GM23338 (cell line): ENCODE results near the gene HIBADH. TPM values are rescaled to one million over a fixed set of nuclear protein-coding genes. Genes with fewer than 3 reads are reported as not detected.
A peak's percentile ranks its signal among the peaks of the same experiment; 100 is the strongest.

Source experiments
- ATAC-seq: fragments of 200-7000 bp; cut with Tn5 transposase; 3 replicates; pipeline ENCODE4 v1.9.1; 2020
- DNase-seq: peaks from one replicate; pipeline ENCODE4 v3.0.0-alpha.2; 2015; ENCODE audit warnings: low spot score
- H2AFZ ChIP-seq: fragments of 200-600 bp; sonication (generic); 2 replicates; pipeline ENCODE4 v1.8.0; 2016; ENCODE audit warnings: antibody characterized with exemption, mild to moderate bottlenecking, moderate library complexity
- H3F3A ChIP-seq: fragments of 200-600 bp; sonication (generic); replicated peaks from 2 replicates; pipeline ENCODE4 v1.8.0; 2017; ENCODE audit warnings: antibody characterized with exemption, mixed run types, low read depth
- H3K27ac ChIP-seq: fragments of 200-600 bp; sonication (generic); 2 replicates; pipeline ENCODE4 v1.6.1; 2016; ENCODE audit warnings: low read depth
- H3K27me3 ChIP-seq: fragments of 200-600 bp; sonication (generic); 2 replicates; pipeline ENCODE4 v1.8.0; 2016; ENCODE audit warnings: mild to moderate bottlenecking, mixed run types, moderate library complexity; ENCODE audit not compliant: insufficient read depth
- H3K36me3 ChIP-seq: fragments of 200-600 bp; sonication (generic); 2 replicates; pipeline ENCODE4 v1.8.0; 2016; ENCODE audit warnings: mild to moderate bottlenecking; ENCODE audit not compliant: insufficient read depth
- H3K4me1 ChIP-seq: fragments of 200-600 bp; sonication (generic); 2 replicates; pipeline ENCODE4 v1.8.0; 2016; ENCODE audit warnings: mild to moderate bottlenecking, moderate library complexity; ENCODE audit not compliant: insufficient read depth
- H3K4me2 ChIP-seq: fragments of 200-600 bp; sonication (generic); 2 replicates; pipeline ENCODE4 v1.7.1; 2017; ENCODE audit warnings: mixed run types
- H3K4me3 ChIP-seq: fragments of 200-600 bp; sonication (generic); 2 replicates; pipeline ENCODE4 v1.6.1; 2016; ENCODE audit warnings: mixed run types
- H3K79me2 ChIP-seq: fragments of 200-600 bp; sonication (generic); replicated peaks from 2 replicates; pipeline ENCODE4 v1.8.0; 2017; ENCODE audit warnings: mild to moderate bottlenecking; ENCODE audit not compliant: insufficient read depth
- H3K9me2 ChIP-seq: fragments of 200-600 bp; sonication (generic); 2 replicates; pipeline ENCODE4 v1.8.0; 2017; ENCODE audit not compliant: insufficient read depth
- H4K20me1 ChIP-seq: fragments of 200-600 bp; sonication (generic); replicated peaks from 2 replicates; pipeline ENCODE4 v1.8.0; 2017; ENCODE audit warnings: mild to moderate bottlenecking; ENCODE audit not compliant: insufficient read depth
- H3K27ac Mint-ChIP-seq: 2 replicates; pipeline ENCODE4 v1.8.0; 2020; ENCODE audit warnings: inconsistent platforms, mild to moderate bottlenecking, moderate library complexity, mixed read lengths
- H3K27me3 Mint-ChIP-seq: 3 replicates; pipeline ENCODE4 v1.8.0; 2022; ENCODE audit warnings: low read depth, mild to moderate bottlenecking, moderate library complexity, mixed read lengths, inconsistent platforms; ENCODE audit not compliant: insufficient read depth, poor library complexity
- H3K36me3 Mint-ChIP-seq: 3 replicates; pipeline ENCODE4 v1.8.0; 2021; ENCODE audit warnings: low read depth, mild to moderate bottlenecking, inconsistent platforms, moderate library complexity, mixed read lengths
- H3K4me1 Mint-ChIP-seq: 3 replicates; pipeline ENCODE4 v1.8.0; 2020; ENCODE audit warnings: mild to moderate bottlenecking, inconsistent platforms, mixed read lengths
- H3K4me3 Mint-ChIP-seq: 3 replicates; pipeline ENCODE4 v1.8.0; 2021; ENCODE audit warnings: moderate library complexity, mild to moderate bottlenecking, inconsistent platforms, mixed read lengths
- H3K9me3 Mint-ChIP-seq: 3 replicates; pipeline ENCODE4 v1.8.0; 2020; ENCODE audit warnings: moderate library complexity, mild to moderate bottlenecking, inconsistent platforms, mixed read lengths
- CREB1 ChIP-seq: fragments of 250-450 bp; sonication (Bioruptor Pico); IDR thresholded peaks from 2 replicates; pipeline ENCODE4 v1.5.0; 2020; ENCODE audit warnings: low read depth, mild to moderate bottlenecking, moderate library complexity
- EZH2 ChIP-seq: fragments of 200-600 bp; sonication (generic); IDR thresholded peaks from one replicate; pipeline ENCODE4 v1.8.0; 2017; ENCODE audit warnings: antibody characterized with exemption, mild to moderate bottlenecking, low read depth; ENCODE audit not compliant: unreplicated experiment
- EZH2phosphoT487 ChIP-seq: fragments of 200-600 bp; sonication (generic); IDR thresholded peaks from one replicate; pipeline ENCODE4 v1.8.1; 2018; ENCODE audit warnings: antibody characterized with exemption; ENCODE audit not compliant: unreplicated experiment
- JUNB ChIP-seq: IDR thresholded peaks from one replicate; pipeline ENCODE4 v1.6.1; 2016; ENCODE audit warnings: antibody characterized with exemption; ENCODE audit not compliant: unreplicated experiment
- NANOG ChIP-seq: IDR thresholded peaks from 2 replicates; pipeline ENCODE4 v1.6.1; 2016; ENCODE audit warnings: antibody characterized with exemption, borderline replicate concordance
- POLR2AphosphoS5 ChIP-seq: IDR thresholded peaks from 2 replicates; pipeline ENCODE4 v1.6.1; 2016; ENCODE audit warnings: antibody characterized with exemption, low read depth
- STAT1 ChIP-seq: IDR thresholded peaks from one replicate; pipeline ENCODE4 v1.6.1; 2016; ENCODE audit warnings: antibody characterized with exemption; ENCODE audit not compliant: unreplicated experiment
- ZNF114 ChIP-seq: fragments of 250-450 bp; sonication (Bioruptor Pico); IDR thresholded peaks from 2 replicates; pipeline ENCODE4 v1.5.0; 2020; ENCODE audit warnings: mild to moderate bottlenecking, moderate library complexity
- ZNF331 ChIP-seq: fragments of 250-450 bp; sonication (Bioruptor Pico); IDR thresholded peaks from 2 replicates; pipeline ENCODE4 v1.5.0; 2020; ENCODE audit warnings: low read depth, mild to moderate bottlenecking, moderate library complexity
- polyA plus RNA-seq: library from polyadenylated mRNA; unstranded; fragments of >200 nt; fragmentation: Nextera tagmentation; extraction: Ambion mirVana; gene quantifications from 2 replicates; pipeline ENCODE4 v1.2.1, GENCODE V29; 2016
- total RNA-seq: library from RNA; depleted of rRNA; stranded (reverse); fragments of >200 nt; shearing (Covaris generic); gene quantifications from 2 replicates; pipeline ENCODE4 v1.2.3, GENCODE V29; 2014
- TF ChIP-seq, protein P1 (sequence below): IDR thresholded peaks from 2 replicates; pipeline ENCODE4 v1.6.1; 2016; ENCODE audit warnings: antibody characterized with exemption
- TF ChIP-seq, protein P2 (sequence below), 2 experiments: fragments of 200-600 bp in 1 of 2; sonication (generic) in 1 of 2; conservative IDR thresholded peaks; 2 replicates each; pipeline versions ENCODE4 v1.5.1 to v1.6.1; 2016 to 2017; ENCODE audit warnings: antibody characterized with exemption in 2 of 2, low read depth in 2 of 2, mild to moderate bottlenecking in 2 of 2, moderate library complexity in 1 of 2
- TF ChIP-seq, protein P3 (sequence below): fragments of 250-450 bp; sonication (Bioruptor Pico); IDR thresholded peaks from 2 replicates; pipeline ENCODE4 v1.5.0; 2020; ENCODE audit warnings: mild to moderate bottlenecking, moderate library complexity
- TF ChIP-seq, protein P4 (sequence below): IDR thresholded peaks from one replicate; pipeline ENCODE4 v1.6.1; 2018; ENCODE audit warnings: antibody characterized with exemption; ENCODE audit not compliant: unreplicated experiment

Gene HIBADH
- total and polyA plus RNA-seq, 2 experiments from 2014 or later = 31.3 to 57.0 TPM

DNA sequence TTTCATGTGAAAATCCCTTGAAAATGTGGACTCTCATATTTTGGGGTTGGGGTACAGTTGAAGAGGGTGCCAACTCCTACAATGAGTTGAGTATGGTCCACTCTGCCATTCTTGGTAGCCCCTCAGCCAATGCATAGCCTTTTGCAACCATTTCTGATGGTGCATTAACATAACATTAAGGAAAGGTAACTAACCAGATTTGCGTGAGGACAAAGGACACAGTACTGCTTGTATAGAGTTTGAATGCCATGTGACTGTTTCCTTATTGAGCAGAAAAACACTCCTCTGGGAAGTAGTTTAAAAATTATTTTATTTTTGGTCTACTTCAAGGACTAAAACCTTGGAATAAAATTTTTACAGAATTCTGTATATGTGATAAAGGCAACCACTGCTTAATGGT is 107.9 kb downstream of the HIBADH start:
- H3K27me3 ChIP-seq = no peaks in the 10 kb centered on the region
- H3K9me3 Mint-ChIP-seq = no peaks in the 10 kb centered on the region
- H3K27me3 Mint-ChIP-seq = peaks cover 2% of the 10 kb centered on the region
- TF ChIP-seq ZNF331 = no peak
- TF ChIP-seq POLR2AphosphoS5 = no peak
- no peak for TF ChIP-seq STAT1
- TF ChIP-seq, protein P1, sequence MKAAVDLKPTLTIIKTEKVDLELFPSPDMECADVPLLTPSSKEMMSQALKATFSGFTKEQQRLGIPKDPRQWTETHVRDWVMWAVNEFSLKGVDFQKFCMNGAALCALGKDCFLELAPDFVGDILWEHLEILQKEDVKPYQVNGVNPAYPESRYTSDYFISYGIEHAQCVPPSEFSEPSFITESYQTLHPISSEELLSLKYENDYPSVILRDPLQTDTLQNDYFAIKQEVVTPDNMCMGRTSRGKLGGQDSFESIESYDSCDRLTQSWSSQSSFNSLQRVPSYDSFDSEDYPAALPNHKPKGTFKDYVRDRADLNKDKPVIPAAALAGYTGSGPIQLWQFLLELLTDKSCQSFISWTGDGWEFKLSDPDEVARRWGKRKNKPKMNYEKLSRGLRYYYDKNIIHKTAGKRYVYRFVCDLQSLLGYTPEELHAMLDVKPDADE = no peak
- TF ChIP-seq, protein P2, sequence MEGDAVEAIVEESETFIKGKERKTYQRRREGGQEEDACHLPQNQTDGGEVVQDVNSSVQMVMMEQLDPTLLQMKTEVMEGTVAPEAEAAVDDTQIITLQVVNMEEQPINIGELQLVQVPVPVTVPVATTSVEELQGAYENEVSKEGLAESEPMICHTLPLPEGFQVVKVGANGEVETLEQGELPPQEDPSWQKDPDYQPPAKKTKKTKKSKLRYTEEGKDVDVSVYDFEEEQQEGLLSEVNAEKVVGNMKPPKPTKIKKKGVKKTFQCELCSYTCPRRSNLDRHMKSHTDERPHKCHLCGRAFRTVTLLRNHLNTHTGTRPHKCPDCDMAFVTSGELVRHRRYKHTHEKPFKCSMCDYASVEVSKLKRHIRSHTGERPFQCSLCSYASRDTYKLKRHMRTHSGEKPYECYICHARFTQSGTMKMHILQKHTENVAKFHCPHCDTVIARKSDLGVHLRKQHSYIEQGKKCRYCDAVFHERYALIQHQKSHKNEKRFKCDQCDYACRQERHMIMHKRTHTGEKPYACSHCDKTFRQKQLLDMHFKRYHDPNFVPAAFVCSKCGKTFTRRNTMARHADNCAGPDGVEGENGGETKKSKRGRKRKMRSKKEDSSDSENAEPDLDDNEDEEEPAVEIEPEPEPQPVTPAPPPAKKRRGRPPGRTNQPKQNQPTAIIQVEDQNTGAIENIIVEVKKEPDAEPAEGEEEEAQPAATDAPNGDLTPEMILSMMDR (conservative IDR thresholded peaks at IDR 0.05; ENCODE audit: low read depth in 2 of 2) = no peak
- TF ChIP-seq, protein P3, sequence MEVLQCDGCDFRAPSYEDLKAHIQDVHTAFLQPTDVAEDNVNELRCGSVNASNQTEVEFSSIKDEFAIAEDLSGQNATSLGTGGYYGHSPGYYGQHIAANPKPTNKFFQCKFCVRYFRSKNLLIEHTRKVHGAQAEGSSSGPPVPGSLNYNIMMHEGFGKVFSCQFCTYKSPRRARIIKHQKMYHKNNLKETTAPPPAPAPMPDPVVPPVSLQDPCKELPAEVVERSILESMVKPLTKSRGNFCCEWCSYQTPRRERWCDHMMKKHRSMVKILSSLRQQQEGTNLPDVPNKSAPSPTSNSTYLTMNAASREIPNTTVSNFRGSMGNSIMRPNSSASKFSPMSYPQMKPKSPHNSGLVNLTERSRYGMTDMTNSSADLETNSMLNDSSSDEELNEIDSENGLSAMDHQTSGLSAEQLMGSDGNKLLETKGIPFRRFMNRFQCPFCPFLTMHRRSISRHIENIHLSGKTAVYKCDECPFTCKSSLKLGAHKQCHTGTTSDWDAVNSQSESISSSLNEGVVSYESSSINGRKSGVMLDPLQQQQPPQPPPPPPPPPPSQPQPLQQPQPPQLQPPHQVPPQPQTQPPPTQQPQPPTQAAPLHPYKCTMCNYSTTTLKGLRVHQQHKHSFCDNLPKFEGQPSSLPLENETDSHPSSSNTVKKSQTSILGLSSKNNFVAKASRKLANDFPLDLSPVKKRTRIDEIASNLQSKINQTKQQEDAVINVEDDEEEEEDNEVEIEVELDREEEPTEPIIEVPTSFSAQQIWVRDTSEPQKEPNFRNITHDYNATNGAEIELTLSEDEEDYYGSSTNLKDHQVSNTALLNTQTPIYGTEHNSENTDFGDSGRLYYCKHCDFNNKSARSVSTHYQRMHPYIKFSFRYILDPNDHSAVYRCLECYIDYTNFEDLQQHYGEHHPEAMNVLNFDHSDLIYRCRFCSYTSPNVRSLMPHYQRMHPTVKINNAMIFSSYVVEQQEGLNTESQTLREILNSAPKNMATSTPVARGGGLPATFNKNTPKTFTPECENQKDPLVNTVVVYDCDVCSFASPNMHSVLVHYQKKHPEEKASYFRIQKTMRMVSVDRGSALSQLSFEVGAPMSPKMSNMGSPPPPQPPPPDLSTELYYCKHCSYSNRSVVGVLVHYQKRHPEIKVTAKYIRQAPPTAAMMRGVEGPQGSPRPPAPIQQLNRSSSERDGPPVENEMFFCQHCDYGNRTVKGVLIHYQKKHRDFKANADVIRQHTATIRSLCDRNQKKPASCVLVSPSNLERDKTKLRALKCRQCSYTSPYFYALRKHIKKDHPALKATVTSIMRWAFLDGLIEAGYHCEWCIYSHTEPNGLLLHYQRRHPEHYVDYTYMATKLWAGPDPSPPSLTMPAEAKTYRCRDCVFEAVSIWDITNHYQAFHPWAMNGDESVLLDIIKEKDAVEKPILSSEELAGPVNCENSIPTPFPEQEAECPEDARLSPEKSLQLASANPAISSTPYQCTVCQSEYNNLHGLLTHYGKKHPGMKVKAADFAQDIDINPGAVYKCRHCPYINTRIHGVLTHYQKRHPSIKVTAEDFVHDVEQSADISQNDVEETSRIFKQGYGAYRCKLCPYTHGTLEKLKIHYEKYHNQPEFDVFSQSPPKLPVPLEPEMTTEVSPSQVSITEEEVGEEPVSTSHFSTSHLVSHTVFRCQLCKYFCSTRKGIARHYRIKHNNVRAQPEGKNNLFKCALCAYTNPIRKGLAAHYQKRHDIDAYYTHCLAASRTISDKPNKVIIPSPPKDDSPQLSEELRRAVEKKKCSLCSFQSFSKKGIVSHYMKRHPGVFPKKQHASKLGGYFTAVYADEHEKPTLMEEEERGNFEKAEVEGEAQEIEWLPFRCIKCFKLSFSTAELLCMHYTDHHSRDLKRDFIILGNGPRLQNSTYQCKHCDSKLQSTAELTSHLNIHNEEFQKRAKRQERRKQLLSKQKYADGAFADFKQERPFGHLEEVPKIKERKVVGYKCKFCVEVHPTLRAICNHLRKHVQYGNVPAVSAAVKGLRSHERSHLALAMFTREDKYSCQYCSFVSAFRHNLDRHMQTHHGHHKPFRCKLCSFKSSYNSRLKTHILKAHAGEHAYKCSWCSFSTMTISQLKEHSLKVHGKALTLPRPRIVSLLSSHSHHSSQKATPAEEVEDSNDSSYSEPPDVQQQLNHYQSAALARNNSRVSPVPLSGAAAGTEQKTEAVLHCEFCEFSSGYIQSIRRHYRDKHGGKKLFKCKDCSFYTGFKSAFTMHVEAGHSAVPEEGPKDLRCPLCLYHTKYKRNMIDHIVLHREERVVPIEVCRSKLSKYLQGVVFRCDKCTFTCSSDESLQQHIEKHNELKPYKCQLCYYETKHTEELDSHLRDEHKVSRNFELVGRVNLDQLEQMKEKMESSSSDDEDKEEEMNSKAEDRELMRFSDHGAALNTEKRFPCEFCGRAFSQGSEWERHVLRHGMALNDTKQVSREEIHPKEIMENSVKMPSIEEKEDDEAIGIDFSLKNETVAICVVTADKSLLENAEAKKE (CRISPR knock-in tag) = no peak
- no peak for TF ChIP-seq ZNF114
- TF ChIP-seq EZH2phosphoT487 = no peak
- no peak for TF ChIP-seq JUNB
- TF ChIP-seq, protein P4, sequence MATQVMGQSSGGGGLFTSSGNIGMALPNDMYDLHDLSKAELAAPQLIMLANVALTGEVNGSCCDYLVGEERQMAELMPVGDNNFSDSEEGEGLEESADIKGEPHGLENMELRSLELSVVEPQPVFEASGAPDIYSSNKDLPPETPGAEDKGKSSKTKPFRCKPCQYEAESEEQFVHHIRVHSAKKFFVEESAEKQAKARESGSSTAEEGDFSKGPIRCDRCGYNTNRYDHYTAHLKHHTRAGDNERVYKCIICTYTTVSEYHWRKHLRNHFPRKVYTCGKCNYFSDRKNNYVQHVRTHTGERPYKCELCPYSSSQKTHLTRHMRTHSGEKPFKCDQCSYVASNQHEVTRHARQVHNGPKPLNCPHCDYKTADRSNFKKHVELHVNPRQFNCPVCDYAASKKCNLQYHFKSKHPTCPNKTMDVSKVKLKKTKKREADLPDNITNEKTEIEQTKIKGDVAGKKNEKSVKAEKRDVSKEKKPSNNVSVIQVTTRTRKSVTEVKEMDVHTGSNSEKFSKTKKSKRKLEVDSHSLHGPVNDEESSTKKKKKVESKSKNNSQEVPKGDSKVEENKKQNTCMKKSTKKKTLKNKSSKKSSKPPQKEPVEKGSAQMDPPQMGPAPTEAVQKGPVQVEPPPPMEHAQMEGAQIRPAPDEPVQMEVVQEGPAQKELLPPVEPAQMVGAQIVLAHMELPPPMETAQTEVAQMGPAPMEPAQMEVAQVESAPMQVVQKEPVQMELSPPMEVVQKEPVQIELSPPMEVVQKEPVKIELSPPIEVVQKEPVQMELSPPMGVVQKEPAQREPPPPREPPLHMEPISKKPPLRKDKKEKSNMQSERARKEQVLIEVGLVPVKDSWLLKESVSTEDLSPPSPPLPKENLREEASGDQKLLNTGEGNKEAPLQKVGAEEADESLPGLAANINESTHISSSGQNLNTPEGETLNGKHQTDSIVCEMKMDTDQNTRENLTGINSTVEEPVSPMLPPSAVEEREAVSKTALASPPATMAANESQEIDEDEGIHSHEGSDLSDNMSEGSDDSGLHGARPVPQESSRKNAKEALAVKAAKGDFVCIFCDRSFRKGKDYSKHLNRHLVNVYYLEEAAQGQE = no peak
- TF ChIP-seq CREB1 (CRISPR knock-in tag) = no peak
- TF ChIP-seq EZH2 = no peak
- TF ChIP-seq NANOG = no peak
- no peaks in the 10 kb centered on the region; the same call in 1 of the 2 replicates for H4K20me1 ChIP-seq
- ATAC-seq (peak; percentile 70), DNase-seq (peak; percentile 20)
- no peak overlapping the region for H3K4me3 ChIP-seq
- H2AFZ ChIP-seq = no peak overlapping the region
- no peaks in the 10 kb centered on the region for H3K36me3 ChIP-seq
- H3K27ac Mint-ChIP-seq = no peak overlapping the region
- H3K4me3 Mint-ChIP-seq = no peak overlapping the region
- H3K79me2 ChIP-seq = no peaks in the 10 kb centered on the region
- no peaks in the 10 kb centered on the region for H3F3A ChIP-seq
- H3K4me1 ChIP-seq = peaks cover 26% of the 10 kb centered on the region
- peaks cover 3% of the 10 kb centered on the region; the same call in 2 of the 3 replicates for H3K36me3 Mint-ChIP-seq
- peak overlapping the region; percentile 14; the same call in 1 of the 2 replicates for H3K4me2 ChIP-seq
- no peak overlapping the region for H3K27ac ChIP-seq
- H3K4me1 Mint-ChIP-seq = peaks cover 33% of the 10 kb centered on the region
- H3K9me2 ChIP-seq = no peaks in the 10 kb centered on the region
